HG02623 (cell line): ENCODE results near the gene TRPM3.
"Not testable (repeated sequence)": the region's sequence is repeated elsewhere in the genome, so short reads cannot be mapped to it uniquely, and the experiment has no call there.

Experiments used
- ATAC-seq: cut with Tn5 transposase; IDR thresholded peaks from one replicate; pipeline ENCODE4 v1.9.1; 2021; ENCODE audit warnings: moderate library complexity; ENCODE audit not compliant: unreplicated experiment

Gene TRPM3

DNA sequence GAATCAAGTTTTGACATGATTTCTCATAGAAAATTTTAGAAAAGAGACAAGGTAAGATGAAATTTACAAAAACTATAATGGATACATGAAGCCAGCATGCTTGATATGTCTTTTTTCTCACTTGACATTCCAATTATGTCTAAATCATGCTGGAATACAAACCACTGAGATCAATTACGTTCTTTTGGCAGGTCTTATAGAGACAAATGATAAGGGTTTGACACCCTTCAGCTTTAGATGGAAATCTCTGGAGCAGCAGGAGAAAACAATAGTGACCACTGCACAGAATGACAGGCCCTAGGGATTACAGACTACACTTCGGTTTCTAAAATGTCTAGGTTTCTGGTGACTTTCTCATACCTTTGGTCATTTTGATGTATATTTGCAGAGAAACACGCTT, 342.9 kb downstream of the TRPM3 start:
- ATAC-seq, result no peak

DNA sequence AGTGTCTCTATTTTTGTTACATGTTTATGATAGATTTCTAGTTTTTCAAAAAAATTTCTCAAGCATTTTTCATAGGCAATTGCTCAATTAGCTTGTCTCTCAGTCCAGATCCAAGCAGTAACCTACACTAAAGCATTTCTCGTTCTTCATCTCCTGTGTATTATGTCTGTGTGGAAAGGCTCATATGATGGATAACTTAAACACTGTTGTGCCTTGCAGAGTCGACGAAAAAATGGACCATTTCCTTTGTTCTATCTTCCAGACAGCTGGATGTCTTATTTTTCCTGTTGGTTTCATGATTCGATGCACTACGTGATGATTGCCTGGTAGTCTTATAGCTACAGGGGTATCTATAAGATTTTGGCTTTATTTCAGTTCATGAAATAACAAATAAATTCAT, 347.8 kb downstream of the TRPM3 start:
- no peak for ATAC-seq

DNA sequence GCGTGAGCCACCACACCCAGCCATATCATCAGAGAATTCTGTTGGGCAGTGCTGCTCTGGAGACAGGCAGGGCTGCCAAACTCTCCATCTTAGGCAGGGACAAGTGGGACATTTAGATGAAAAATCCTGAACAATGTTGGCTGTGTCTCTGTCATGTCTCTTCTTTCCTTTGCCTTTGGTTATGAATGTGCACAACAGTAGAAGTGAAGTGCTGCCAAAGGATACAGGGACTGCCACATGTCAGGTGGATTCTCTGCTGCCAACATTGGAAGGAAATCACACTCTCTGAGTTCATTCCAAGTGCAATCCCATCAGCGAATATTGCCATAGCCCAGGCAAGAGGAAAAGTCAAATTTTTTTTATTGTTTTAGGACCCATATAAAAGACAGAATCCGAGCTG, 348.8 kb downstream of the TRPM3 start:
- no peak for ATAC-seq

DNA sequence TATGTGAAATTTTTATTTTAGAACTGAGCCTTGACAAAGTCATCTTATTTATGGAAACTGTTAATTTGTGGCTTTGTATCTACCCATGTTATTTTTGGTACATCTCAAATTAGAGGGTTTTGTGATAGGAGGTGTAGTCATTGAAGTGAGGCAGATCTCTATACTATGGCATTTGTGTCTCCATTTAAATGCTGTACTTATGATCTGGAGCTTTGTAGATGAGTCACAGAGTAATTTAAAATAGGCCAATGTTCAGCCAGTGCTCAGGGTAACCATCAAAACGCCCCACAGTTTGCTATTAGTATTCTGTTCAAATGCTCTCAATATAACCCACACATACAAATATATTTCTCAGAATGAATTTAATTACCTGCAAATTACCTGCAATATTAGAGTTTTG, 355.5 kb downstream of the TRPM3 start:
- ATAC-seq, result no peak

DNA sequence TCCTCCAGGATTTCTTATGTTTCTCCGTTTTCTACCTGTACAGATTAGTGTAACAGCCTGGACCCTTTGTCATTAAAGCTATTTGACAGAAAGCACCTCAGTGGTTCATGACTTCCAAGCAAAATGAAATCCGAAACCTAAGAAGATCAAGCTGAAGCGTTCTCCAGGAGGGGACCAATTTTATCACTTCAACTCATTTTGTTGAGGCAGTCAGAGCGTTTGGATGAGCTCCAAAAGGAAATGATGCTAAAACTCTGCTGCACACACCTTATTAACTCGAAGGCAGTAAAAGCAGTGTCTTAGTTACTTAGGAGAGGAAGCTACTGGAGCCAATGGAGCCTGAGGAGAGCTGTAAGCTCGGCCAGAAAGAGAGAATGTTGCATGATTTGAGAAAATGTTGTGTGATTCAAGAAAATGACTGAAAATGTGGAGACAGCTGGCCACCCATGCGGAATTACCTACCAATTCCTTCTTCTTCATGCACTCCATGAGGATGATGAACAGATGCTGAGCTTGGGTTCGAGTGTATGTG, 360.2 kb downstream of the TRPM3 start:
- ATAC-seq, result no peak

DNA sequence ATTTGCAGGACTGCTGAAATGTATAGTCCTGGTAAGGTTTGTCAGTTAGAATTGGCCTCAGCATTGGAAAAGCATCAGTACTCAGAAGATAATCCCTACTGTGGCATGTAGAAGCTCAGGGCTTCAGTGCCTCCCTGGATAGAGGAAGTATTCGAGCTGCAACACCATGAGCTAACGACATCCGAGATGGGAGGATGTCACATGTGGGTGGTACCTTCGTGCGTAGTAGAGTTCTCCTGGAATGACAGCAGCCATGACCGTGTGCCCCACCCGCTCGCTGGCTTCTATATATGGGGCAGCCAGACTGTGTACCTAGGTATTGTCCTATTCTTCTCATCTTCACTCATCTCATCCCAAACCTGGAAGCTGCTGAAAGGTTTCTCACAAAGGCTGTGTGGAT, 361.2 kb downstream of the TRPM3 start:
- ATAC-seq, result no peak

DNA sequence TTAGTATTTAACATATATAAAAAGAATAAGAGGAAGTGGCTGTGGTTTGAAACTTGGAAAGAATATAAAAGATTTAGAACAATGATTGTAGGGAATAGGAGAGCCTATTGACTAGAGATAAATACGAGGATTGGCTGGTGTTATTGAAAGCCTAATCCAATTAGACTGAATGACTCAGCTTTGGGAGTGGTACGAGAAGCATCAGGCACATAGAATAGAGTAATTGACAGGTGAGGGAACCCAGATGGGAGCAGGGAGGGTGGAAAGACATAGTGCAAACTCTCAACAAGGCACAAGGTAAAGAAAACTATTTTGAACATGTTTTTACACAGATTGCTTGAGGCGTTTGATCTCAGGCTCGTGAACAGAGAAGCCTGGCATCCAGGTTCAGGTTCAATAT, 368.1 kb downstream of the TRPM3 start:
- no peak for ATAC-seq

DNA sequence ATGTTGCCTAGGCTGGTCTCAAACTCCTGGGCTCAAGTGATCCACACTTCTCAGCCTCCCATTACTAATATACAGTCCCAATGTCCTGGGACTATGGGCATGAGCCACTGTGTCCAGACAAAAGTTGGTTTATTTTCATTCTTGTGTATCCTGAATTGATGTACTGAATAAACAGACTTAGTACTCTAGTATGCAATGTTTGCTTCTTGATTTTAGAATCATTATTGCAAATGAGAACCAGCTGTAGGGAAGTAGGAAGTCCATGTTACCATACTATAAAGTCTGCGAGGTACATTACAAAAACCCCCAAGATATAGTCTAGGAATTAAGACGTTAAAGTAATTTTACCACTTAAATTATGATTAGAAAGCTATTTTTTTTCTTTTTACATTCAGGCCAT, 372.4 kb downstream of the TRPM3 start:
- ATAC-seq, result no peak

DNA sequence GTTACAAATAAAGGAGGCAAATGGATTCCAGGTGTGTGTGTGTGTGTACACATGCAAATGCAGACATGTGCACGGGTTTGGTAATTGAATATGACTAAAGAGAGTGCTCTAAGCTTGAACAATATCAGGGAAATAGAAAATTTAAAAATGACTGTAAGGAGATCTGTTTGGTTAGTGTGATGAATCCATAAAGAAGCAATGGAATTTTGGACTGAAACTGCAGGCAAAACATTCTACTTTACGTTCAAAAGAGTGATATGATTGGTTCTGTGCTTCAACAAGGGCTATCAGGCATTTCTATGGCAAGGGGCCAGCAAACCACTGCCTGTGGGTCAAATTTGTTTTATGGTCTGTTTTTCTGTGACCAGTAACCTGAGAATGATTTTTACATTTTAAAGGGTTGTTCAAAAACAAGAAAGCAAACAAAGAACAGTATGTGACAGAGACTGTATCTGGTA, 374.1 kb downstream of the TRPM3 start:
- no peak for ATAC-seq

DNA sequence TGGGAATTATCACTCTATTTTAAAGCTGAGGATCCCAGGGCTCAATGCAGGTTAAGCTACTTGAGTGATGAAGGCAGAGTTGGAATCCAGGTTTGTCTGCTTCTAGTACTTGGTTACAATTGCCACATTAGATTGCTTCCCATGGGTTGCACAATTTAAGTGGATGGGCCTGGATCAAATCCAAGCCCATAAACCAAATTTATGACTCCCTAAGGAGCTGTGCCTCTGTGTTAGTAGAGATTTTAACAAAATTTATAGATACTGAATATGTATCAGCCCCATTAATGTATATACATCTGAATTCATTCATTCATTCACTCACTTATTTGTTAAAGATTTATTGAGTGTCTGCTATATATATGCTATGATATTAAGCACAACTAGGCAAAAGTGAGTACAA, 374.7 kb downstream of the TRPM3 start:
- ATAC-seq, result no peak

DNA sequence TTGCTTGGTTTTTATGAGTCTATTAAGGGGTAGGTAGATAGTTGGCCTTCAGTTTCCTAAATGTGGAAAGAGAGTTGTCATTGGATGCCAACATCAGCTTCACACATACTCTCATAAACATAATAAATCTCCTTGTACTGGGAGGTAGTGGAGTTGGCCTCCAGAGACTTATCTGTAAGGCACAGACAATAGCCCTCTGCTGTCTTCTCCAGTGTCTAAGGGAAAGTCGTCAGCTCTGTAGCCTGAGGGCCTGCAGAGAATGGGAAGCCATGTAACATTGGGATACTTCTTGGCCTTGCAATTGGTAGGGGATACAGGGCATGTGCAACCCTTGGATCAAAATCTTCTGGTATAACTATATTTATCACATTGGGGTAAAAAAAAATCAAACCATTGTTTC, 375.1 kb downstream of the TRPM3 start:
- ATAC-seq, result no peak

DNA sequence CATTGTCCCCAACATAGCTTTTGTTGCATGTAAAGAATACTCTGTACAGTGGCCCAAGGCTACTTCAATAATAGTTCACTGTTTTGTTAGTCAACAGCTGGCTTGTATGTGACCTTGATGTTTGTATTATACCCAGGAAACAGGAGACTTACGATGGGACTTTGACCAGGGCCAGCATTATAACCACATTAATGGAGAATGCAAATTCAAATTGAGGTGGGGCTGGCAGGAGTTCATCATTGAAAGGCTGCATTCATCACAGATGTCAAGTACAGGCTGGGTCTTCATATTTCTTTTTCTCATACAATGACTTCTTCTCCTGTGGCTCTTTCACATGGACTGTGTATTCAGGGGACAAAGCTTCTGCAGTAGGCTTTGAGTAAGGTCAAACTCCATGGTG, 396.6 kb downstream of the TRPM3 start:
- ATAC-seq, result not testable (repeated sequence)

DNA sequence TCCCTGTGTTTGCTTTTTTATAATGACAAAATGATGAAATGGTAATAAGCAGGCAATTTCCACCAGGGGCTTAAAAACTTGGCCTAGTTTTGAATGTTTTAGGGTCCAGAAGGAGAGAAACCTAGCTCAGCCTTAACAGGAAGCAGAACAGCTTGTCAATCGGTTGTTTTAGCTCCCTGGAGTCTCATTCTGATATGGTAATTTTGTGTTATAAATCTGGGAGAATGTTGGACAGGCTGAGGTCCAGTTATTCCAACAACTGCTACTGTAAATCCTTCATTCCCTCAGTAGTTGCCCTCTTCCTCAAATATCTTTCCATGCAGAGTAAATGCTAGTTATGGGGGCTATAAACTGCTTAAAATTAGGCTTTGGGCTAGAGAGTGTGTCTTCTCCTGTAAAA, 397.4 kb downstream of the TRPM3 start:
- not testable (repeated sequence) for ATAC-seq

DNA sequence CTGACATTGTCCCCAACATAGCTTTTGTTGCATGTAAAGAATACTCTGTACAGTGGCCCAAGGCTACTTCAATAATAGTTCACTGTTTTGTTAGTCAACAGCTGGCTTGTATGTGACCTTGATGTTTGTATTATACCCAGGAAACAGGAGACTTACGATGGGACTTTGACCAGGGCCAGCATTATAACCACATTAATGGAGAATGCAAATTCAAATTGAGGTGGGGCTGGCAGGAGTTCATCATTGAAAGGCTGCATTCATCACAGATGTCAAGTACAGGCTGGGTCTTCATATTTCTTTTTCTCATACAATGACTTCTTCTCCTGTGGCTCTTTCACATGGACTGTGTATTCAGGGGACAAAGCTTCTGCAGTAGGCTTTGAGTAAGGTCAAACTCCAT, 414.6 kb downstream of the TRPM3 start:
- ATAC-seq, result not testable (repeated sequence)

DNA sequence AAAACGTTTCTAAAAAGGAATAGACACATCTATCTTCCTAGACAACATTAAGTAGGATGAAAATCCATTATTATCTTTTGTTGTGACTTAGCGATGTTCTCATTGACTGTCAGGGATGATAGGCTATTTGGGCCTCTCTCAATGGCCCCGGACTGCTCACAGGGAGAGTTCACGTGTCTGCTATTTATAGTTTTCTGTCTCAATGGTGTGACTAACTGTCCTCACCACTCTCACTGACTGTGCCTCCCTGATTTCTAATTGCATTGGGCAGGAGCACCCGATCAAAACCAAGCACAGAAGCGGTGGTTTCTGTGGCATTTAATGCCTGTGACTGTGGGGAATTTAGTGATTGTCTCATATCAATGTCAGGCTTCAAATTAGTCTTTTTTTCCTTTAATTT, 420.3 kb downstream of the TRPM3 start:
- ATAC-seq, result no peak

DNA sequence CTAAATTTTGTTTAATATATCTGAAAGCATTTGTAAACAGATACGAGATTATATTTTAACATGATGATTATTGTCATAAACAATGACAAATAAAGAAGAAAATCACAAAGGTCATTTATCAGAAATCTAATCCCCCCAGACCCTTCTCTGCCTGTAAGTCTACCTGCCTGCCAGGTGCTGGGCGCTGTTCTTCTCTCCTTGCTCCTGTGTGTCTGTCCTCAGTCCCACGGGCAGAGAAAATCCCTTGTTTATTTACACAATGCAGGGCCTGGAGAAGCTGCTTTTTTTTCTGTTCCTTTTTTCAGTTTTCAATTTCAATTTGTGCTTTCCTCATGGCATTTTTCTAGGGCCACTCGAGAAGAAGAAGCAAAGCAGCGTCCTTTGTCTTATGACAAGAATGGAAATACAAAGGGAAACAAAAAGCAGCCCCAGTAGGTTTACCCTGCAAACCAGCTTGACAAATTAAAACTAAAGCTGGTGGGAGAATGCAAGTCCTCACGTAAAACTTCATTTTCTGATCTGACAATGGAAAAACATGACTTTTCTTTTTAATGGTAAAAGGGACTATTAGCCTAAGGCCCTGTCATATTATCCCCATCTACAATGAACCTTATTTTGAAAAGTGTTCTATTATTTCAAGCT, 424.6 kb downstream of the TRPM3 start:
- no peak for ATAC-seq

DNA sequence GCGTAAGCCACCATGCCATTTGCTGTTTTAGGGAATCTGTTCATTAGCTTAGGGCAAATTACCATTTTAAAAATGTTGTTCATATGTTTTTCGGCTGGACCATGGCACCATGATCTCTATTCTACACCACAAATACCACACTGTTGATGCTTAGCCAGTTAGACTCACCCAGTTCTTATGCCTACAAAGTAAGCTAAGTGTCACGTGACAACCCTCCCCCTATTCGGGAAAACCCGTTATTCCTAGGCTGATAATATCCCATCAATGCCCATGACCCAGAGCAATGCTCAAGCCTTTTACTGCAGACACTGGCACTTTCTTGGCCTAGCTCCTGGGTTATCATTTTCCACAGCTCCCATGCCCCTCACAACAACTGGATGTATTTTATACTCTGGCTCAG, 426.7 kb downstream of the TRPM3 start:
- no peak for ATAC-seq

DNA sequence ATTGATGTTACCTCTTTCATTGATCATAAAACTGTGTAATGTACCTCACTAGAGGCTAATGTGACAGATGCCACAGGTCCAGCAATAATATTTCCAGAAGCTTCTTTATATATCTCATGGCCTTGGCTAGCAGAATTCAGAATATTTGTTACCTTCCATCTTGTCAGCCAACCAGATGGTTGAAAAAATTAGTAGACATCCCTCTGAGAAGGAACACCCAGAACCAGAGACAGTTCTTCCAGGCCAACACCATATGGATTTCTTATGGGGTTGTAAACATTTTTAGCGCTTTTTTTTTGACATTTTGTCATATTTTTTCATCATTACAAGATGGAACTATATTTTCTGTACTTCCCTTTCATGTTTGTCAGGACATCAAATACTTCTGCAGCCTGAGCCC, 428.2 kb downstream of the TRPM3 start:
- ATAC-seq, result no peak

DNA sequence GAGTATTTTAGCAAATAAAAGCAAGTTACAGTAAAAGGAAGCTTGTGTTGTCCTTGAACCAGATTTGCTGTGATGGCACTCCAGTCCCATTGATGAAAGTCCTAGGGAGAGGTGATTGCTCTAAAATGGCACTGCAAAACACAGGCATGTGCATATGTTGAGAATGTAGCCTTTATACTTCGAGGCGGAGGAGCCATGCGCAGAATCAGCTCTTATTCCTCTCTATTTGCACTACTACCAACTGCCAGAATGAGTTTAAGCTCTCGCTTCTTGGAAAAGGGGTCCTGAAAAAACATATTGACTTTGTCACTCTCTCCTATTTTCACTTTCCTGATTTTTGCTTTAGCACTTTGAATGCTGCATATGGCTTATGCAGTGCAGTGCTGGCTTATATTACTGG, 429.0 kb downstream of the TRPM3 start:
- no peak for ATAC-seq

DNA sequence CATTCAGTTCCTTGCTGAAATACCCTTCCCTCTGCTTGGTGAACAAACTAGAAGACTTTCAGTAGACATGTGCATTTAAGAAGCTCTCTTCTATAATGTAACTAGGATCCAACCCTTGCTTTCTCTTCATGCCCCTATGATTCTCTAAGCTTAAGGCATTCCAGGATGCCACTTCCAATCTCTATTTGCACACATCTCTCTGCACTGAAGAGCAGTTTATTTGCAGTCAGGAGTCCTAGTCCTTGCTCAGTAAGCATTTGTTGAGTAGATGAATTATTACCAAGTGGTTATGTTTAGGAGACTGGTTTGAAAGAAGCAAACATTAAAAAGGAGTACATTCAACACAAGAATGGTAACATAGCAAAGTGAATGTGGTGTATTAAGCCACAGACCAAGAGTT, 432.7 kb downstream of the TRPM3 start:
- ATAC-seq, result no peak

DNA sequence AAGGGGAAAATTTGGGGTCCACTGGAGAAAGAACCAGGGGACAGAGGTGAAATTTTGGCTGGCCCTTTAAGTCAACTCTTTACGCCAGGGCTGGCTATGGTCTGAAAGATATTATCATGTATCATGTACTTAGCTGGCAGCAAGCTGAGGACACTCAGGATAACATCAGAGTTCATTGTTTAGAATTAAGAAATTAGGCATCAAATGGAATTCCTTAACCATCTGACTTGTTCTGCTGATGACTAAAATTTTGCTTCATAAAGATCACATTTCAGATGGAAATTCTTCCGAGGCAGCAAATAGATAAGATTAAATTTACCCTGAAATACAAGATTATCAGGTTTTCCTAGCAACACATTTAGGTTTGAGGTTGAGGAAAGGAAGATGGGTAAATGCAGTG, 437.6 kb downstream of the TRPM3 start:
- no peak for ATAC-seq

DNA sequence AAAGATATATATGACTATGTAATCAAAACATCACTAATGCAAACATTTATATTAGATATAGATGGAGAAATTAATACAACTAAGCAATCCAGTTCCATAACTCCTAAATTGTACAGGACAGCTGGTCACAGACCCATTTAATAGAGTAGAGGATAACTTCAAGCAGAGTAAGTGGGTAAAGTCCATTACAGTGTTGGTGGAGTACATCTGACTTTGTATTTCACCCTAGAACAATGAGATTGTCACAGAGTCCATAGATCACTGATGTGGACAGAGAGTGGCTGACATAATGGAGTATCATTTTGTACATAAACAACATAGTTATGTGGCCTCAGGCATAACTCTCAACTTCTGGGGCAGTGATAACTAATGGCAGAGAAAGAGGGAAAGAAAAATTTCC, 439.1 kb downstream of the TRPM3 start:
- ATAC-seq, result no peak

DNA sequence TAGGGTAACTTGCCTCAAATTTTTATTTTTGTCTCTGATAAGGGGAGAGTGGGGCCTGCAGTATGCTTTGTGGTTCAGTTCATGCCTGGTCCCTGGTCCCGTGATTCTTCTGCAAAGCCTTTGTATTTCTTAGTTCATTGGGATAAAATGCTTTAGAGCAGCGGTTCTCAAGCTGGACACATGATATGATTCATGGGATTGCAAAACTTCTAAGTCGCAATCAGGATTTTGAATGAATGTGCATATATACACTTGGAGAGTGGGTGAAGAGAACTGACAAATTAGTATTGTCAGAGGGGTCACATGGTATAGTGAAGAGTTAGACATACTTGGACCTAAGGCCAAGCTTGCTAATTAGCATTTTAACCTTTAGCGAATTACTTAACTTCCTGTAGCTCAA, 441.6 kb downstream of the TRPM3 start:
- ATAC-seq, result no peak
